ENCODE data around the gene SPOCK2.
"Not testable (repeated sequence)": the region's sequence is repeated elsewhere in the genome, so short reads cannot be mapped to it uniquely, and the experiment has no call there.

The SPOCK2 gene

GRCh38 chr10:72087969-72088888 lies at the start of gene SPOCK2:
Gene SPOCK2 (minus strand): TSS chr10:72088551. CDS start chr10:72088328, 223 bp downstream.
- DNase-seq (ENCODE audit: low read depth, low spot score), result no peak

- no peak for DNase-seq (ENCODE audit: low read depth, low spot score)
Observed at GRCh38 chr10:72137583-72137982, 49.2 kb upstream of the SPOCK2 start.

GRCh38 chr10:72136225-72136624 lies 47.9 kb upstream of the SPOCK2 start:
- DNase-seq (ENCODE audit: low read depth, low spot score), result not testable (repeated sequence)

- DNase-seq (ENCODE audit: low read depth, low spot score), result no peak
Observed at GRCh38 chr10:72134785-72135767, 46.7 kb upstream of the SPOCK2 start.

GRCh38 chr10:72133517-72133916 lies 45.2 kb upstream of the SPOCK2 start:
- DNase-seq (ENCODE audit: low read depth, low spot score), result no peak

- DNase-seq (ENCODE audit: low read depth, low spot score), result no peak
Observed at GRCh38 chr10:72132854-72133253, 44.5 kb upstream of the SPOCK2 start.

GRCh38 chr10:72127571-72127970 lies 39.2 kb upstream of the SPOCK2 start:
- no peak for DNase-seq (ENCODE audit: low read depth, low spot score)

GRCh38 chr10:72126872-72127232 lies 38.5 kb upstream of the SPOCK2 start:
- no peak for DNase-seq (ENCODE audit: low read depth, low spot score)

GRCh38 chr10:72126184-72126871 lies 38.0 kb upstream of the SPOCK2 start:
- no peak for DNase-seq (ENCODE audit: low read depth, low spot score)

- DNase-seq (ENCODE audit: low read depth, low spot score), result no peak
Observed at GRCh38 chr10:72124989-72125388, 36.6 kb upstream of the SPOCK2 start.

- no peak for DNase-seq (ENCODE audit: low read depth, low spot score)
Observed at GRCh38 chr10:72124381-72124780, 36.0 kb upstream of the SPOCK2 start.

- DNase-seq (ENCODE audit: low read depth, low spot score), result no peak
Observed at GRCh38 chr10:72123616-72124015, 35.3 kb upstream of the SPOCK2 start.

GRCh38 chr10:72122221-72122620 lies 33.9 kb upstream of the SPOCK2 start:
- no peak for DNase-seq (ENCODE audit: low read depth, low spot score)

- DNase-seq (ENCODE audit: low read depth, low spot score), result no peak
Observed at GRCh38 chr10:72121389-72121788, 33.0 kb upstream of the SPOCK2 start.

- DNase-seq (ENCODE audit: low read depth, low spot score), result no peak
Observed at GRCh38 chr10:72116372-72116771, 28.0 kb upstream of the SPOCK2 start.

- DNase-seq (ENCODE audit: low read depth, low spot score), result no peak
Observed at GRCh38 chr10:72114706-72115450, 26.5 kb upstream of the SPOCK2 start.

GRCh38 chr10:72110673-72111401 lies 22.5 kb upstream of the SPOCK2 start:
- no peak for DNase-seq (ENCODE audit: low read depth, low spot score)

GRCh38 chr10:72109636-72110157 lies 21.3 kb upstream of the SPOCK2 start:
- DNase-seq (ENCODE audit: low read depth, low spot score), result no peak

- no peak for DNase-seq (ENCODE audit: low read depth, low spot score)
Observed at GRCh38 chr10:72108830-72109635, 20.7 kb upstream of the SPOCK2 start.

Data from iPS DF 19.7 (cell line).